ENCODE results near the gene AKNA.

AKNA gene

GRCh38 chr9:114363424-114363823, 24.4 kb downstream of the AKNA start:
- Histone ChIP-seq H3K79me2 (ENCODE audit: low read length) (peaks cover 64% of the 10 kb centered on the region), H3K9ac (ENCODE audit: low read length) (no peak overlapping the region), H3K4me2 (ENCODE audit: low read depth, low read length) (no peak overlapping the region), H4K20me1 (ENCODE audit: insufficient read depth, low read length) (no peaks in the 10 kb centered on the region), H3K4me1 (ENCODE audit: low read length) (peaks cover 51% of the 10 kb centered on the region), H2AFZ (ENCODE audit: low read length) (no peak overlapping the region), H3F3A (ENCODE audit: insufficient read depth, low read length) (peaks cover 30% of the 10 kb centered on the region), H3K27ac (ENCODE audit: low read length) (peak overlapping the region; percentile 3; the same call in 1 of the 2 replicates), H3K9me3 (replicated peaks; ENCODE audit: insufficient read depth, low read length) (no peaks in the 10 kb centered on the region), H3K27me3 (replicated peaks; ENCODE audit: insufficient read depth, low read length) (no peaks in the 10 kb centered on the region), H3K36me3 (replicated peaks; ENCODE audit: insufficient read depth, low read length) (peaks cover 37% of the 10 kb centered on the region), H3K4me3 (ENCODE audit: low read length) (no peak overlapping the region), H3K9me2 (replicated peaks; ENCODE audit: insufficient read depth, low read length) (no peaks in the 10 kb centered on the region)
- DNase-seq: no peak
- no peak for TF ChIP-seq CTCF (IDR thresholded peaks at IDR 0.05; ENCODE audit: low read length)
- no peak for TF ChIP-seq EZH2 (optimal IDR thresholded peaks at IDR 0.05; ENCODE audit: low read depth, low read length)
- no peak for TF ChIP-seq EZH2phosphoT487 (IDR thresholded peaks at IDR 0.05; ENCODE audit: low read length)

GRCh38 chr9:114362394-114362793, 25.4 kb downstream of the AKNA start:
- no peaks in the 10 kb centered on the region for H3K9me3 ChIP-seq (replicated peaks; ENCODE audit: insufficient read depth, low read length)
- H3K4me1 ChIP-seq (ENCODE audit: low read length): peaks cover 40% of the 10 kb centered on the region
- H3K4me3 ChIP-seq (ENCODE audit: low read length): no peak overlapping the region
- H4K20me1 ChIP-seq (ENCODE audit: insufficient read depth, low read length): no peaks in the 10 kb centered on the region
- peaks cover 65% of the 10 kb centered on the region for H3K79me2 ChIP-seq (ENCODE audit: low read length)
- H3K4me2 ChIP-seq (ENCODE audit: low read depth, low read length): no peak overlapping the region
- no peak overlapping the region for H3K9ac ChIP-seq (ENCODE audit: low read length)
- H3K36me3 ChIP-seq (replicated peaks; ENCODE audit: insufficient read depth, low read length): peaks cover 43% of the 10 kb centered on the region
- TF ChIP-seq EZH2 (optimal IDR thresholded peaks at IDR 0.05; ENCODE audit: low read depth, low read length) (no peak), CTCF (IDR thresholded peaks at IDR 0.05; ENCODE audit: low read length) (no peak), EZH2phosphoT487 (IDR thresholded peaks at IDR 0.05; ENCODE audit: low read length) (no peak)
- no peak overlapping the region for H3K27ac ChIP-seq (ENCODE audit: low read length)
- H3K9me2 ChIP-seq (replicated peaks; ENCODE audit: insufficient read depth, low read length): no peaks in the 10 kb centered on the region
- no peak for DNase-seq
- peaks cover 19% of the 10 kb centered on the region for H3F3A ChIP-seq (ENCODE audit: insufficient read depth, low read length)
- H3K27me3 ChIP-seq (replicated peaks; ENCODE audit: insufficient read depth, low read length): no peaks in the 10 kb centered on the region
- no peak overlapping the region for H2AFZ ChIP-seq (ENCODE audit: low read length)

GRCh38 chr9:114361542-114361941, 26.2 kb downstream of the AKNA start:
- no peak overlapping the region for H2AFZ ChIP-seq (ENCODE audit: low read length)
- no peak for TF ChIP-seq EZH2 (optimal IDR thresholded peaks at IDR 0.05; ENCODE audit: low read depth, low read length)
- no peak for TF ChIP-seq CTCF (IDR thresholded peaks at IDR 0.05; ENCODE audit: low read length)
- TF ChIP-seq EZH2phosphoT487 (IDR thresholded peaks at IDR 0.05; ENCODE audit: low read length): no peak
- no peaks in the 10 kb centered on the region for H3K9me2 ChIP-seq (replicated peaks; ENCODE audit: insufficient read depth, low read length)
- no peak overlapping the region for H3K9ac ChIP-seq (ENCODE audit: low read length)
- no peak overlapping the region for H3K27ac ChIP-seq (ENCODE audit: low read length)
- no peaks in the 10 kb centered on the region for H4K20me1 ChIP-seq (ENCODE audit: insufficient read depth, low read length)
- H3K79me2 ChIP-seq (ENCODE audit: low read length): peaks cover 73% of the 10 kb centered on the region
- no peaks in the 10 kb centered on the region for H3K9me3 ChIP-seq (replicated peaks; ENCODE audit: insufficient read depth, low read length)
- H3F3A ChIP-seq (ENCODE audit: insufficient read depth, low read length): peaks cover 14% of the 10 kb centered on the region
- no peak overlapping the region for H3K4me2 ChIP-seq (ENCODE audit: low read depth, low read length)
- no peaks in the 10 kb centered on the region for H3K27me3 ChIP-seq (replicated peaks; ENCODE audit: insufficient read depth, low read length)
- peaks cover 32% of the 10 kb centered on the region for H3K4me1 ChIP-seq (ENCODE audit: low read length)
- DNase-seq: no peak
- peaks cover 44% of the 10 kb centered on the region for H3K36me3 ChIP-seq (replicated peaks; ENCODE audit: insufficient read depth, low read length)
- no peak overlapping the region for H3K4me3 ChIP-seq (ENCODE audit: low read length)
